IMR-90 (cell line): ENCODE measurements around the gene BAZ1A. TPM values are rescaled to one million over a fixed set of nuclear protein-coding genes. Genes with fewer than 3 reads are reported as not detected.

ENCODE experiments used
- ATAC-seq: fragments of 200-7000 bp; cut with Tn5 transposase; 2 replicates; pipeline ENCODE4 v1.9.1; 2020; ENCODE audit warnings: low read depth, mild to moderate bottlenecking, moderate library complexity
- BruUV-seq: library from RNA; stranded (reverse); fragments of 400-500 nt; replicated peaks from 2 replicates; lab custom pipeline; 2021; lab: Mats Ljungman, UMichigan
- CTCF ChIA-PET: fragments of 300-600 bp; formaldehyde crosslinking; extraction: SDS; loops from one replicate; lab custom pipeline; 2021; ENCODE audit warnings: antibody characterized with exemption; lab: Yijun Ruan, JAX
- POLR2A ChIA-PET: fragments of 300-600 bp; sonication (Branson Sonifier 250); formaldehyde crosslinking; loops from one replicate; lab custom pipeline; 2022; ENCODE audit warnings: antibody characterized with exemption; ENCODE audit not compliant: unreplicated experiment; lab: Charles Lee
- DNase-seq: peaks from one replicate; pipeline ENCODE4 v3.0.0; 2013
- H2AFZ ChIP-seq: replicated peaks from 2 replicates; pipeline ENCODE3; 2013; ENCODE audit warnings: low read length, mild to moderate bottlenecking; ENCODE audit not compliant: poor library complexity
- H2AK5ac ChIP-seq: 2 replicates; pipeline ENCODE4 v1.6.1; 2013; ENCODE audit warnings: low read depth, low read length, inconsistent platforms
- H2AK9ac ChIP-seq: replicated peaks from 2 replicates; pipeline ENCODE3; 2013; ENCODE audit warnings: mild to moderate bottlenecking, low read depth, low read length, moderate library complexity; ENCODE audit not compliant: poor library complexity
- H2BK120ac ChIP-seq: 2 replicates; pipeline ENCODE4 v1.6.1; 2013; ENCODE audit warnings: low read depth, low read length, inconsistent platforms
- H2BK15ac ChIP-seq: 3 replicates; pipeline ENCODE4 v1.6.1; 2013; ENCODE audit warnings: low read depth, low read length, inconsistent platforms
- H2BK20ac ChIP-seq: 2 replicates; pipeline ENCODE4 v1.6.1; 2013; ENCODE audit warnings: low read depth, mild to moderate bottlenecking, inconsistent platforms, low read length, moderate library complexity
- H2BK5ac ChIP-seq: 2 replicates; pipeline ENCODE4 v1.6.1; 2013; ENCODE audit warnings: mild to moderate bottlenecking, low read depth, low read length, inconsistent platforms; ENCODE audit not compliant: poor library complexity, severe bottlenecking
- H3K14ac ChIP-seq: replicated peaks from 2 replicates; pipeline ENCODE4 v1.6.1; 2013; ENCODE audit warnings: low read depth, low read length, inconsistent platforms
- H3K18ac ChIP-seq: 2 replicates; pipeline ENCODE4 v1.6.1; 2013; ENCODE audit warnings: low read depth, low read length, control low read depth
- H3K23ac ChIP-seq: 2 replicates; pipeline ENCODE4 v1.6.1; 2013; ENCODE audit warnings: low read depth, low read length, inconsistent platforms
- H3K27ac ChIP-seq: 2 replicates; pipeline ENCODE4 v1.5.1; 2013; ENCODE audit warnings: mild to moderate bottlenecking, control low read depth, low read length; ENCODE audit not compliant: insufficient read depth
- H3K27me3 ChIP-seq: 2 replicates; pipeline ENCODE4 v1.6.1; 2013; ENCODE audit warnings: low read length; ENCODE audit not compliant: control insufficient read depth, insufficient read depth
- H3K36me3 ChIP-seq: 2 replicates; pipeline ENCODE4 v1.6.1; 2013; ENCODE audit warnings: low read length, mixed read lengths; ENCODE audit not compliant: control insufficient read depth, insufficient read depth
- H3K4ac ChIP-seq: 2 replicates; pipeline ENCODE4 v1.6.1; 2013; ENCODE audit warnings: low read depth, low read length, inconsistent platforms
- H3K4me1 ChIP-seq: 2 replicates; pipeline ENCODE4 v1.6.1; 2013; ENCODE audit warnings: low read length, mixed read lengths; ENCODE audit not compliant: control insufficient read depth, insufficient read depth
- H3K4me2 ChIP-seq: 2 replicates; pipeline ENCODE4 v1.6.1; 2013; ENCODE audit warnings: low read depth, mild to moderate bottlenecking, control low read depth, low read length, moderate library complexity
- H3K4me3 ChIP-seq: 2 replicates; pipeline ENCODE4 v1.5.1; 2013; ENCODE audit warnings: low read depth, mild to moderate bottlenecking, control low read depth, low read length, moderate library complexity; ENCODE audit not compliant: insufficient read depth
- H3K56ac ChIP-seq: 2 replicates; pipeline ENCODE4 v1.6.1; 2013; ENCODE audit warnings: low read length, inconsistent platforms; ENCODE audit not compliant: insufficient read depth; ENCODE audit errors: extremely low read depth
- H3K79me1 ChIP-seq, 2 experiments: 2 replicates each; pipeline ENCODE4 v1.6.1; 2013; ENCODE audit warnings: low read length in 2 of 2, inconsistent platforms in 1 of 2, low read depth in 1 of 2
- H3K9ac ChIP-seq: 2 replicates; pipeline ENCODE4 v1.6.1; 2013; ENCODE audit warnings: low read depth, low read length, control low read depth
- H3K9me1 ChIP-seq: 2 replicates; pipeline ENCODE4 v1.6.1; 2013; ENCODE audit warnings: low read length, inconsistent platforms; ENCODE audit not compliant: insufficient read depth
- H3K9me3 ChIP-seq: 2 replicates; pipeline ENCODE4 v1.6.1; 2013; ENCODE audit warnings: low read length; ENCODE audit not compliant: control insufficient read depth, insufficient read depth
- H4K20me1 ChIP-seq: 2 replicates; pipeline ENCODE4 v1.6.1; 2013; ENCODE audit warnings: low read length, inconsistent platforms; ENCODE audit not compliant: insufficient read depth
- H4K5ac ChIP-seq: 2 replicates; pipeline ENCODE4 v1.6.1; 2013; ENCODE audit warnings: mild to moderate bottlenecking, low read depth, low read length, control low read depth
- H4K8ac ChIP-seq, 2 experiments: 2 replicates each; pipeline ENCODE4 v1.6.1; 2013; ENCODE audit warnings: low read depth in 2 of 2, low read length in 2 of 2, control low read depth in 1 of 2, inconsistent platforms in 1 of 2
- H4K91ac ChIP-seq: 2 replicates; pipeline ENCODE4 v1.6.1; 2013; ENCODE audit warnings: low read depth, low read length, inconsistent platforms; ENCODE audit not compliant: insufficient read depth
- BHLHE40 ChIP-seq: fragments of 150-350 bp; IDR thresholded peaks from 2 replicates; pipeline ENCODE4 v1.6.1; 2016; ENCODE audit warnings: mild to moderate bottlenecking, low read depth, low read length
- CEBPB ChIP-seq: IDR thresholded peaks from 2 replicates; pipeline ENCODE4 v1.6.1; 2012; ENCODE audit warnings: low read depth, low read length, improper control_type of control experiment
- CHD1 ChIP-seq: IDR thresholded peaks from 2 replicates; pipeline ENCODE4 v1.6.1; 2012; ENCODE audit warnings: low read depth, low read length, improper control_type of control experiment
- MAFK ChIP-seq: IDR thresholded peaks from 2 replicates; pipeline ENCODE4 v1.6.1; 2012; ENCODE audit warnings: low read depth, low read length, improper control_type of control experiment
- MXI1 ChIP-seq: IDR thresholded peaks from 2 replicates; pipeline ENCODE4 v1.6.1; 2012; ENCODE audit warnings: low read depth, mild to moderate bottlenecking, low read length, moderate library complexity, borderline replicate concordance
- NFE2L2 ChIP-seq: fragments of 150-350 bp; IDR thresholded peaks from 2 replicates; pipeline ENCODE4 v1.6.1; 2016; ENCODE audit warnings: low read depth, mild to moderate bottlenecking, low read length
- POLR2A ChIP-seq: IDR thresholded peaks from 2 replicates; pipeline ENCODE4 v1.6.1; 2012; ENCODE audit warnings: mild to moderate bottlenecking, low read depth, low read length
- RAD21 ChIP-seq: IDR thresholded peaks from 2 replicates; pipeline ENCODE4 v1.6.1; 2012; ENCODE audit warnings: low read length, improper control_type of control experiment
- RFX5 ChIP-seq: IDR thresholded peaks from 2 replicates; pipeline ENCODE4 v1.8.0; 2012; ENCODE audit warnings: low read depth, mild to moderate bottlenecking, low read length, moderate library complexity
- SMC3 ChIP-seq: fragments of 150-350 bp; IDR thresholded peaks from 2 replicates; pipeline ENCODE4 v1.6.1; 2016; ENCODE audit warnings: low read depth, mild to moderate bottlenecking, antibody characterized with exemption, low read length, moderate library complexity
- WGBS, 2 experiments: methylation state at CpG; one replicate each; pipeline versions ENCODE4 v1.1.5 to v1.1.7; 2013; ENCODE audit warnings: missing lambda C conversion rate in 2 of 2; ENCODE audit not compliant: insufficient read length in 1 of 2; ENCODE audit errors: extremely low coverage in 2 of 2; 5-methylcytosine and 5-hydroxymethylcytosine counted together
- dilution Hi-C: fragments of 300-500 bp; cut with HindIII; formaldehyde crosslinking; loops from one replicate; pipeline ENCODE4 v1.14.3; 2018; ENCODE audit warnings: low sequenced_read_pairs; ENCODE audit not compliant: unreplicated experiment
- in situ Hi-C: fragments of 300-500 bp; cut with MboI; formaldehyde crosslinking; loops from 3 replicates; pipeline ENCODE4 v1.14.3; 2019; ENCODE audit warnings: low sequenced_read_pairs, inconsistent platforms, mixed read lengths
- intact Hi-C: fragments of 100-400 bp; cut with micrococcal nuclease; formaldehyde crosslinking; loops from 2 replicates; pipeline ENCODE4 v1.10.0; 2022
- polyA plus RNA-seq, 3 experiments: library from polyadenylated mRNA; depleted of rRNA; stranded (reverse); fragments of >200 nt; gene quantifications; 2 replicates each; pipeline ENCODE4 v1.2.3, GENCODE V29; 2012; ENCODE audit warnings: low replicate concordance in 1 of 3
- total RNA-seq: library from RNA; depleted of rRNA; stranded (reverse); fragments of >200 nt; gene quantifications from 2 replicates; pipeline ENCODE4 v1.2.3, GENCODE V29; 2012
- TF ChIP-seq, protein P1 (sequence below): fragments of 150-350 bp; IDR thresholded peaks from 2 replicates; pipeline ENCODE4 v1.6.1; 2016; ENCODE audit warnings: low read depth, mild to moderate bottlenecking, low read length, moderate library complexity, borderline replicate concordance

BAZ1A gene
- total and polyA plus RNA-seq, 2 of the 4 experiments (the other 2 are of a cell fraction), result 15.3 to 23.8 TPM

DNA sequence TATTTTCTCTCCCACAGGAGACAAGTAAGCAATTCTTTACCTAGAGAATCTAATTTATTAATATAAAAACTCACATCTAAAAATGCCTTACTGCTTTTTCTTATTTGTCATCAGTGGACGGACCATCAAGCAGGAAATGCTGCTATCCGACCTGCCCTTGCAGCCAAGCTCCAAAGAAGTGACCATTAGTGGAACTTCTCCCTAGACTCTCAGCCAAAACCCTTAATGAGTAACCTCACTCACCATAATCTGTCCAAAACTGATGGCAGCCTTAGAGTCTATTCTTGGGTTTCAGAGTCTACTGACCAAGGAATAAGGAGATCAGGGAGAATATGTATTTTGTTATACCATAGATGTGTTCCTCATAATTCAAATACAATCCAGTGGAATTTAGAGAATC, 99.8 kb downstream of the BAZ1A start:
- Histone ChIP-seq H2AK5ac (no peak overlapping the region), H3K4me1 (peaks cover 3% of the 10 kb centered on the region), H2AK9ac (no peak overlapping the region), H2AFZ (no peak overlapping the region), H3K56ac (no peak overlapping the region), H3K9ac (no peak overlapping the region), H3K14ac (no peak overlapping the region), H2BK120ac (no peak overlapping the region), H3K9me1 (0 out of 2 replicates have a peak, but pooled peaks cover 5% of the 10 kb centered on the region), H4K5ac (no peak overlapping the region), H3K9me3 (no peaks in the 10 kb centered on the region), H2BK15ac (no peak overlapping the region), H3K79me1 (peaks cover 6 to 15% of the 10 kb centered on the region in 2 experiments), H3K27me3 (no peaks in the 10 kb centered on the region), H3K27ac (no peak overlapping the region), H3K18ac (no peak overlapping the region), H3K4me3 (no peak overlapping the region), H3K4ac (no peak overlapping the region), H3K23ac (peak overlapping the region; percentile 75; the same call in 1 of the 2 replicates), H2BK5ac (no peak overlapping the region), H3K36me3 (peaks cover 15% of the 10 kb centered on the region), H4K91ac (no peak overlapping the region), H2BK20ac (no peak overlapping the region), H4K8ac (no peak overlapping the region), H4K20me1 (no peaks in the 10 kb centered on the region), H3K4me2 (no peak overlapping the region)
- TF ChIP-seq CHD1 (no peak), POLR2A (no peak), NFE2L2 (no peak), MAFK (no peak), RAD21 (no peak), RFX5 (no peak), CEBPB (no peak), BHLHE40 (no peak), SMC3 (no peak), MXI1 (no peak)
- TF ChIP-seq, protein P1, sequence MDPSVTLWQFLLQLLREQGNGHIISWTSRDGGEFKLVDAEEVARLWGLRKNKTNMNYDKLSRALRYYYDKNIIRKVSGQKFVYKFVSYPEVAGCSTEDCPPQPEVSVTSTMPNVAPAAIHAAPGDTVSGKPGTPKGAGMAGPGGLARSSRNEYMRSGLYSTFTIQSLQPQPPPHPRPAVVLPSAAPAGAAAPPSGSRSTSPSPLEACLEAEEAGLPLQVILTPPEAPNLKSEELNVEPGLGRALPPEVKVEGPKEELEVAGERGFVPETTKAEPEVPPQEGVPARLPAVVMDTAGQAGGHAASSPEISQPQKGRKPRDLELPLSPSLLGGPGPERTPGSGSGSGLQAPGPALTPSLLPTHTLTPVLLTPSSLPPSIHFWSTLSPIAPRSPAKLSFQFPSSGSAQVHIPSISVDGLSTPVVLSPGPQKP, result no peak
- intact Hi-C loops, result no loop called here
- no CpG with 5 or more reads among the region's 2 CpGs for WGBS, 2 experiments
- ChIA-PET POLR2A (no interaction called here), CTCF (no interaction called here)
- DNase-seq (no peak), ATAC-seq (no peak)
- dilution Hi-C loops, result no loop called here
- BruUV-seq, result no TSS peak
- in situ Hi-C loops, result no loop called here
